GM04503 (cell line): ENCODE results near the gene PPFIBP2.
A peak's percentile ranks its signal among the peaks of the same experiment; 100 is the strongest.

ENCODE experiments used
- DNase-seq: peaks from one replicate; pipeline ENCODE4 v3.0.0-alpha.2; 2012; ENCODE audit warnings: low read depth

Gene PPFIBP2

DNA sequence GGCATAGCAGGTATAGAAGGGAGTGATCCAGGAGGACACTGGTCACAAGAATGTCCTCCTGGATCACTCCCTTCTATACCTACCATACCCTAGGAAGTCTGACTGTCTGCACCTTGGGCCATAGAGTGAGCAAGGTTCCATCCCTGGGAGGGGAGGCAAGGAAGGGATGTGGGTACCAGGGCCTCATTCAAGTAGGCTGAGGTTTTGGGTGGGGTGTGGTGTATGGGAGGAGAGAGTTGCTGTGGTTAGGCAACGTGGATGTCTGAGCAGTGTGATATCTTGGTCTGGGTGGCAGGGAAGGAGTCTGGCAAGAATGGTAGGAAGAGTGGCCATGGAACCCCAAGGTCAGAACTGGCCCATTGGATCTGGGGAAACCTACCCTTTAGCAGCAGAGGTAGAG lies 13.2 kb downstream of the PPFIBP2 start:
- DNase-seq = no peak

DNA sequence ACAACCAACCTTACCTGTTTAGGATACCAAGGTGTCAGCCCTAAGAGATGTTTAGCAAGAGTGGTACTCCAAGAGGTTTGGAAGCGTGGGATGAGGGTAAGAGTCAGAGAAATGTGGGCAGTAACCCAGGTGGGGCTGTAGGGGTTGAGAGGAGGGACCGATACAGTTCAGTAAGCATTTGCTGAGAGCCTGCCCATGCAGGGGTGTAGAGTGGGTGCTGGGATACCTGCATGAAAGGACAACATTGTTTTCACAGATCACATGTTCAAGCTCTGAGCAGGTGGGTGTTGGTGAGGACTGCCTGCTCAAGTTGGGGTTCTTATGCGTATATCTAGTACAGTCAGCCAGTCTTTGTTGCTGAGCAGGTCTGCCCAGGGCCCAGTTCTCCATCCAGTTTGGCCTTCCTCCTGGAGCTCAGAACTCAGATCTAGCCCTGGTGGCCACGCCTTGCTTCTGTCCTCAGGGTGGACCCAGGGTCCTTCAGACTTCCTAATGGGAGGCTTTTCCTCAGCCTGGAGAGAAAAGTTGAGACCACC lies 14.8 kb downstream of the PPFIBP2 start:
- no peak for DNase-seq

DNA sequence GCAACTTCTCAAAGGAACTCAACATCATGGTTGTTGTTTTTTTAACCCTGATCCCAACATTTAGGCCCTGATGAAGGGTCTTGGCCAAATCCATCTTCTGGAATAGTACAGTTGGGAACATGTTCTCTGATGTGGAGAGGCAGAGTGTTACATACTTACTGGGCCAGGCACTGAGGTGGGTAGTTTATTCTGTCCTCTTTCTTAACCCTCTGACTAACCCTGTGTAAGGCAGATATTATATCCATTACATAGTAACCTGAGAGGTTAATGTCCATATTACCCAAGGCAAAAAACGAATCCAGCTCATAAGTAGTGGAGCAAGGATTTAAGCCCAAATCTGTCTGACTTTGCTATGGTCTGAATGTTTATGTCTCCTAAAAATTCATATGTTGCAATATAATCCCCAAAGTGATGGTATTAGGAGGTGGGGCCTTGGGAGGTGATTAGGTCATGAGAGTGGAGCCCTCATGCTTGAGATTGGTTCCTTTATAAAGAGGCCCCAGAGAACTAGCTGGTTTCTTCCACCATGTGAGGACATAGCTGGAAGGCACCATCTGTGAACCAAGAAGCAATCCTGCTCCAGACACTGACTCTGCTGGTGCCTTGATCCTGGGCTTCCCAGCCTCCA lies 16.3 kb downstream of the PPFIBP2 start:
- DNase-seq = no peak

DNA sequence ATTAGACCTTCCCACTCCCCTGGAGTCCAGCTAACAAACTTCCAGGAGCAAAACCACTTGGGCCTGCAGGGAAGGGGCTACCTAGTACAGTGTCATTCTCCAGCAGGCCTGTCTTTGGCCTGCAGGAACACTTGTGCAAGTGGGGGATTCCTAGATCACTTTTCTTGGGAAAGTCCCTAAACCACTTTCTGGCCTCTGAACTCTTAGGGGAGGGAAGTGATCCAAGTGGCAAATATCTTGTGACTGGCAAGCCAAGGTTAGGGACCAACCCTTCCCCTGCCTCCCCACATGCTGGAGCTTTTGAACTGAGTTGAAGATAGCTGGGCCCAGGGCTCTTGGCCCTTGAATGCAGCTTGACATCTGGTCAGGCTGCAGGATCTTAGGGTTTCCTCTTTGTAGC lies 17.2 kb downstream of the PPFIBP2 start:
- DNase-seq = no peak

DNA sequence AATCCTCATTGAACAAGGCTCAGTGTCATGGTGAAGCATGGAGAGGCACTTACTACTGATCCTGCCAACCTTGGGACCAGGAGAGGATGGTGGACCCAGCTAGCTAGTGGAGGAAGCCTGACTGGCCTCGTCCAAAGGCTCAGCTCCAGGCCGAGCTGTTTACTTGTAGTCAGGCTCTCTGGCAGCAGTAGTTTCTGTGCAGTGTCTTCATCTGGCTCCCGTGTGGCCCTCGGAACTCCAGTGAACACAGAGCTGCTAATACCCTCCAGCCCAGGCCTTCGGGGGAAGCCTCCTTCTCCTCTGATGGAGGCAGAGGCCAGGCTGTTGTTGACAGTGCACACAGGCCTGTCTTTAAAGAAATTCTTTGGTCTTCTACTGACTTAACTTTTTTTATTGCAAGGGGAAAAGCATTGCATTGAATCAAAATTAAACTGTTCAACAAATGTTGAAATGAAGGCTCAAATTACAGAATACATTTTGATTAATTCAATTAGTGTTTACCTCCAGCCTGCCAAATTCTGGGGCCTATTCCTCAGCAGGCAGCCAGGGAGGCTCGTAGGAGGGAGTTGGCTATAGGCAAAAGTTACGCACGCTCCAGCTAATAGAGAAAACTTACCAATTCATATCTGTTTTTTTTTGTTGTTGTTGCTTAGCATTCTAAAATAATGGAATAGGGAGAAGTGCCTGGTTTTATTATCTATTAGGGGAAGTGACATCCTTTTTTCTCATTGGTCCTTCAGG lies 18.8 kb downstream of the PPFIBP2 start:
- DNase-seq = no peak

DNA sequence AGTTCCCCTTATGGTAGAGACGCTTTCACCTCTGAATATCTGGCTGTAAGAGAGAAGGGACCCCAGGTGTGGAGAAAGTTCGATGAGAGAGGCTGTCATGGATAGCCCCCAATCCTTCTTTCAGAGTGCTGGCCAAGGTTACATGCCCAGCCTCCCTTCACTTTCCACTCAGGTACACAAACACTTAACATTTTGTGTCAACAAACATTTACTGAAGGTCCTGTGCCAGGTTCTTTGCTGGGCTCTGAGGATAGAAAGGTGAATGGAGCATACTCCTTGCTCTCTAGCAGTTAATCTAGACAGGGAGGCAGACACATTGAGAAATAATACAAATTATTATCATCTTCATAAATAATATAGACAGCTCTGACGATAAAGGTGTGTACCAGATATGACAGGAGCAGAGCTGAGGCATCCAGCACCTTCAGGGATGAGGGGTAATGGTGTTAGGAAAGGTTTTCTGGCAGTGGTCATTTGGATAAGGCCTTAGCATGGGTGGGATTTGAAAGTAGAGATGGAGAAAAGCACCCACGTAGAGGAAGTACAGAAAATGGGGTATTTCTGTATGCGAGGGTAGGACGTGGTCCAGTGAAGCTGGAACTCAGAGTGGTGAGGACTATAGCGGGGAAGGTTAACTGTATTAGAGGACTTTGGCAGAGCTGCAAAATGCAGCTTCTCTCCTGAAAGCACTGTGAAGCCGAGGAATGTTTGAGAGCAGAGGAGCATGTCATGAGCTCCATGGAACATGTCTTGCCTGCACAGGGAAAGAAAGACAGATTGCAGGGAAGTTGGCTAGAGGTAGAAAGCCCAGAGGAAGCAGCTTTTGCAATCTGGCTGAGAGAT lies 19.6 kb downstream of the PPFIBP2 start:
- no peak for DNase-seq

DNA sequence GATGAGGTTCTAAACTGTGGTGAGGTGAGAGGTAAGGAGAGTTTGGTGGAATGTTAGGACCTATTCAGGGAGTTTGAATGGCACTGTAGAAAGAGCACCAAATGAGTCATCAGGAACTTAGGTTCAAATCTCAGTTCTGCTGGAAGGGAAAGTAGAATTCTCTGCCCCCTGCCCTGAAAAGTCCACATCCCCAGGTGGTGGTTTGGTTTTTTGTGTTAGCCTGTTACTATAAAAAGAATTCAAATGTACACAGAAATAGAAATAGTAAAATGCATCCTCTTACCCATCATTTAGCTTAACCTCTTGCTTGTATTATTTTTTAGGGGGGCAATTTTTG lies 20.2 kb downstream of the PPFIBP2 start:
- DNase-seq = no peak

DNA sequence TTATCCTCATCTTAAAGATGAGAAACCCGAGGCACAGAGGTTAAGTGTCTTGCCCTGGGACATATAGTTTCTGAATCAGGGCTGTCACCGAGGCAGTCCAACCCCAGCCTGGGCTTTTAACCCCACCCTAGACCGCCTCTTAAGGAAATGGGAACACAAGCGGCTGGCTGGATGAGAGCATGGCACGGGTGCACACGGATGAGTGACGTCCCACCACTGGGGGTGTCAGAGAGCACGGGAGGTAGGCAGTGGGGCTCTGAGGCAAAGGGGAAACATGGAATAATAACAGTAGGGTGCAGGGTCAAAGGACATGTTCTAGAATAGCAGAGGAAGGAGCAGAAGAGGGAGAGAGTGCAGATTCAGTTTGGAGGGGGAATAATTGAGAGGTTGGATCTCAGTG lies 22.3 kb downstream of the PPFIBP2 start:
- DNase-seq = no peak

DNA sequence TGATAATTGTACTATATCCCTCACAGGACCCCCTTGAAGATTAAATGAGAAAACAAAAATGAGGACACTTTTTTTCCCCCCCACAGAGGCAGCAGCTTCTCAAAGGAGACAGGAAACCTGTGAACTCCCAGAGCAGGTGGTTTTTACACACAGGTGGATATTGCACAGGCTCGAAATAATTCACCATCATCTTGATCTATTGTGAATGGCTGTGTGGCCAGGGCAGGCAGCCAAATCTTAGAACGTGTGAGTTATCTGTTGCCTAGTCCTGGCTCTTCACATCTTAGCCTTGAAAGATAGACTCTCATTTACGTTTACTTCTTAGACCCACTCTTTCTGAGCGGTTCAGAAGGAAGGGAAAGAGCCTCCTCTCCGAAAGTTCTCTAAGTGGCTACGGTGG lies 23.5 kb downstream of the PPFIBP2 start:
- no peak for DNase-seq

DNA sequence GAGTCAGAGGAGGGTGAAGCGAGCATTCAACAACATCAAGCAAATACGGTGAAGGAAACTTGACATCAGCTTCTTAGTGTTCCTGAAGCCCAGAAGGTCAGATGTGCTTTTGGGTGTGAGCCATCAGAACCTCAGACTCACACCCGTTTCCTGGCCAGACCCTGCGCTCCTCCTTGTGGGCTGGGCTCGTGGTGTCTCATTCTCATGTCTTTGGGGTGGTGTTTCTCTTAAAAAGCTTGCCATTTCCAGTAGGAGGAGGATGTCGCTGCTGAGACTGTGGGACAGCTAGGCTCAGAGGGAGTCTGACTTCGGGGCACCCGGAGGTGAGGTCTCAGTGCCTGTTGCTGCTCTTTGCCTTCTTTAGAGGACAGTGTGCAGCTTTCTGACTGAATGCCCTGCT lies 24.2 kb downstream of the PPFIBP2 start:
- DNase-seq = no peak

DNA sequence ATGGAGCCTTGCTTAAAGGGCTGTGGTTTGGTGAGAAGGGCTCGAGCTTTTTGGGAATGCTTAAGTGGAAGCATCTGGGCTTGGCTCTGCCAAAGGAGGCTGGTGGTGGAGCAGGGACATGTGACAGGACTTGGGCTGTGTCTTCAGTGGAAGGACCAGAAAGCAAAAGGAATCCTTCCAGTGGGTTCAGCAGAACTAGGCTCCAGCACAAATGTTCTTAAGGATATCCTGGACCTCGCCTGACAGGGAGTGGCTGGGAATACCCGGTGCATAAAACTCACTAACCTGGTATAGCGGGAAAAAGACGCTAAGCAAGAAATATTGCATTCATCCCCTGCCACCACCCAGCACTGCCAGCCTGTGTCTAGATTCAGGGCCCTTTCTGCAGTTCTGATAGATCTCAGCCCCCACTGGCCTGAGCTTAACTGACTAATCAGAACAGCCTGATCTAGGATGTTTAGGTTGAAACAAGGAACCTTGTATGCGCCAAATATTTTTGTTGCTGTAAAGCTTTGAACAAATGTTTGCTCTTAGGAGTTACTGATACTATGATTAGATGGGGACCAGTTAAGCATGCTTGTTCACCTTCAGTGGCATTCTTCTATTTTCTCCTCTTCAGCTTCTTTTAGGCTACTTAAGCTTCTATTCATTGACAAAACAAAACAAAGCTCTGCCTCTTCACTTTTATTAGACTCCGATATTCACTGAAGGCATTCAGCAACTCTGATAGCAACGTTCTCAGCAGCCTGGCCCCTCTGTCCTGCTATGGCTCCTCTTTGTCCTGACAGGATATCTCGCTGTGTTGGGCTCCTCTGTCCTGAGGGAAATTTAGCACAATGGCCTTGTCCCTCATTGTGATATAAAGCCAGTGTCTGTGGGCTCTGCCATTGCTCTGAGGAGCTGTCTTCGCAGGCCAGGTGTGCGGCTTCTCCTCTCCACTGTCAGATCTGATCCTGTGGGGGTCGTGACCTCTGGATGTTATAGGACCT lies 25.0 kb downstream of the PPFIBP2 start:
- no peak for DNase-seq

DNA sequence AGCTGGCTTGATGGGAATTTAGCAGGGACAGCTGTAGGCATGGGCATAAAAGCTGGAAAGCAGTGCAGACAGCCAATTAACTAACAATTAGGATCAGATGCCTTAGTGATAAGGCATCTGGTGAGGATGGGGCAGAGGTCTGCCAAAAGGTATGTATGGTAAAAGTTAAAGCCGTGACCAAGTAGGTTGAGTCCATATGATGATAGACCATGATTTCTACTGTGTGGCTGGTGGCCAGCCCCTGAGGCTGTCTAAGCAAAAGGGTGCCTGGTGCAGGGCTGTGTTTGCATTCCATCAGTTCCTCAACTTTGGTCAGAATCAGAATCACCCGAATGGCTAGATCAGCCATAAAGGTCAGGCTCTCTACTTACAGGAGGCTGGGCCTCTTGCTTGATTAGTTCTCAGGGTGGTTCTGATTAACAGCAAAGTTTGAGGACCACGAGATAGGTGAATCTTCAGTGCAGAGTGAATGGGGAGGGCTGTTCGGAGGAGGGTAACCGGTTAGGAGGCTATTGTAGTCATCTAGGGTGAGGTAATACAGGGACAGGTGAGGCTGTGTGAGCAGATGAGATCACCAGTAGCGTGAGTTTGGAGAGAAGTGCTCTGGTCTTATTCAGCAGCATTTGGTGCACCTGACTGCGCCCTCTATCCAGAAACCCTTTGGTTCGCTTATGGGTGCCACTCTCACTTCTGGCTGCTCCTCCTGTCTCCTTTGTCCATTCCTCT lies 27.2 kb downstream of the PPFIBP2 start:
- no peak for DNase-seq

DNA sequence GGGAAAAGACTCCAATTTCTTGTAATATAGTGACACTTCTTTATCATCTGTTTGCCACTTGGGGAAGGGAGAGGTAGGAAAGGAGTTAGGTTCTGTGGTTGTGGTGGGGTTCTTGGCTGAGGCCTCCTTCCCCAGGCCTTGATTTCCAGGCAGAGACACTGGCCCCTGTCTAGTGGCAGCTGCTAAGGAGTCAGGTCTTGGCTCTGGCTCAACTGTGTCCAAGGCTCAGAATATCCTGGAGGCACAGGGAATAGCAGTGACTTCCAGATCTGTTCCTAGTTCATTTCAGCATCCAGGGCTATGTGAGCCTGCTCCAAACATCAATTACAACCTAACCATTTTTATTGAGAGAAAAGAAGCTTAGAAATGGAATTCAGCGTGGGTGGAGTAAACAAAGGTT lies 29.5 kb downstream of the PPFIBP2 start:
- DNase-seq = no peak

DNA sequence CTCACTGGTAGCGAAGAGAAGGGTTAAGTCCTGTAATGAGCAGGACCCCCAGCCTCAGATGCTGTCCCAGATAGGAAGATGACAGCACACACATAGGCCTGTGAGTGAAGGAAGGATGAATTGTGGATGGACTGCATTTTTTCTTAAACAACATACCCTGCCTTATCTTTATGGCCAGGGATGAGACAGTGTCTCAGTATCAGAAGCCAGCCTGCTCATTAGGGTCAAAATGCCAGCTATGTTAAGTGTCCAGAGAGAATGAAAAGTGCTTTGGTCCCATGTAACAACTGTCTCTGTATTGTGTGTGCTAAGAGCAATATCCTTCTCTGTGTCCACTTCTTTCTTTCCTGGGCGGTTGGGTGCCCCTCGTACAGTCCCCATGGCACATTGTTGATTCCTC lies 30.2 kb downstream of the PPFIBP2 start:
- DNase-seq = no peak

DNA sequence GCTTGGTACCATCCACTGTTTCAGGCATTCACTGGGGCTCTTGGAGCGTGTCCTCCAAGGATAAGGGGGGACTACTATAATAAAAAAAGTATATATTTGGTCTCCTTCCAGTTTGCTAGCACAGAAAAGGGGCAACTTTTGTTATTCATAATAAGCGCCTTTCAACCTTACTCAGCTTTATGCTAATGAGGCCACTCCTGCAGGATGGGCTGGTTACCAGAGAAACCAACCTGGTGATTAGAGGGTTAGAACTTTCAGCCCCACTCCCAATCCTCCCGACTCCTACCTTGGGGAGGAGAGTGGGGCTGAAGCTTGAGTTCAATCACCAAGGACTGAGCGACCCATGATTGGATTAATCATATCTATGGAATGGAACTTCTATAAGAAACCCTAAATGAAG lies 31.8 kb downstream of the PPFIBP2 start:
- no peak for DNase-seq

DNA sequence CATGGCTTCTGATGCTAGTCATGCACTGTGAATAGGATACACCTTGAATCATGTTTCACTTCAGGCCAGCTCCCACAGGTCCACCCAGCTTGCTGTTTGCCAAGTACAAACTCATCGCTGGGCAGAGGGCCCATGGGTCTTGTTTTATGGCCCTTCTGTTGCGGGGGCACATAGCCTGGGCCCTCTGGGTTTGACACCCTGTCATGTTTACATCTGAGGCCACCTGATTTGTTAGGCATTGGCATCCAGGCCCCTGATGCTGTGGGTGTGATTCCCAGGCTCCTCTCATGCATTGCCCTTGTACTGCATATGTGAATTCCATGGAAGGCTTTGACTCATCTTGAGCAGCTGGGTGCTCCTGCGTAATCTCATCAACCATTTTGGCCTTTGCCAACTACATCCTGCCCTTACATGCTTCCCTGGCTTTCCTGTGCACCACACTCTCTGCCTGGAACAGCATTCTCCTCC lies 32.6 kb downstream of the PPFIBP2 start:
- DNase-seq = no peak

DNA sequence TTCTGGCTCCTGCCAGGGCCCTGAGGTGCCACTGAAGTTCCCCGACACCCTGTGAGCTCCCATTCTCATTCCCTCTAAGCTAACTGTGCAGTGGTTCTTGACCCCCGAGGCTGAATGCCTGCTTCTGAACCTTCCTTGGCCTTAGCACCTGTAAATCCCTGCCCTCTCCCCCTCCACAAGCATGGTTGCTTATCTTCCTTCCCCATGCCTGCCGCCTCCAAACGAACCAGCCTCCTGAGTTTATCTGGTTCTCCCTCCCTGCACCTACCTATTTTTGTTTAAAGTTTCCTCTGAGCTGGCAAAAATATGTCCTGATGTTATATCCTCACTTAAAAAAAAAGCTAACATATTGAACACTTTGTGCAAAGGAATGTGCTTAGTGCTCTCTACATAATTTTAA lies 33.9 kb downstream of the PPFIBP2 start:
- no peak for DNase-seq

DNA sequence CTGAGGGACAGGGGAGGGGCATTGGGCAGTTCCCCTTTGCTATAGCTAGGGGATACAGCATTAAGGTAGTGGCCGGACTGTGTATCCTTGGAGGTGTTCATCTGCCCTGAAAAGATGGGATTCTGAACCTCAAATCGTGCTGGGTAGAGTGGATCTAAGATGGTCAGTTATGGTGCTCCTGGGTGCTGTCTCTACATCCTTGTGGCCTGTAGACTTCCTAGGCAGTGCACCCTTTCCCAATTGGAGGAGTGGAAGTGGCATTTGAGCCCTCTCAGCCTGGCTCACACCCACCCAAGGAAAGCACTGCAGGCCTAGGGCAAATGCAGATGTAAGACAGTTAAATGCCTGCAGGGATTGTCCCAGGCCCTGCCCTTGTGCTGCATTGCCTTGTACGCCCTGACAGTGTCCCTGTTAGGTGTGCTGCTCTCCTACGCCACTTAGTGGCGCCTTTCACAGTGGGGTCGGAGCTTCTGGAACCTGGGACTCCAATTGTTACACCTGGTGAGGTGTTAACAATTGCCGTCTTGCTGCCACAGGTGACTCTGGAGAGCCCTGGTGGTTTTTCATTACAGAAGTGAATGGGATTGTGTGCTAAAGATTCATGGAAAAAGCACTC lies 35.0 kb downstream of the PPFIBP2 start:
- DNase-seq = no peak

DNA sequence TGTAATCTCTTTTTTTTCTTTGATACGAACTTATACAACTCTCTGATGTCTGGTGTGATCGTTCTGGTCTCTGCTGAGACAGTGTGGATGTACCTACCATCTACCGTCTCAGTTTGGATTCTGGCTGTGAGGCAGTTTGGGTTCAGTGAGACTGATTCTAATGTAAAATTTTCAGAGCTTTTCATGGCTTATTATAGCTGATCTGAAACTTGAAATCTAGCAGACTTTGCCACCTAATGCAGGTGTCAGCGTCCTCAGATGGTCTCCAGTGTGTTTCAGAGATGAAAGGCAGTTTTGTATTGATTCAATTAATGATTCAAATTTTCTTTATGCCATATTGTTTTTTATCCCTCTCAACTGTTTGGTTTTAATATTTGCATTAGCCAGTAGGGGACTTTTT lies 35.9 kb downstream of the PPFIBP2 start:
- DNase-seq = no peak

DNA sequence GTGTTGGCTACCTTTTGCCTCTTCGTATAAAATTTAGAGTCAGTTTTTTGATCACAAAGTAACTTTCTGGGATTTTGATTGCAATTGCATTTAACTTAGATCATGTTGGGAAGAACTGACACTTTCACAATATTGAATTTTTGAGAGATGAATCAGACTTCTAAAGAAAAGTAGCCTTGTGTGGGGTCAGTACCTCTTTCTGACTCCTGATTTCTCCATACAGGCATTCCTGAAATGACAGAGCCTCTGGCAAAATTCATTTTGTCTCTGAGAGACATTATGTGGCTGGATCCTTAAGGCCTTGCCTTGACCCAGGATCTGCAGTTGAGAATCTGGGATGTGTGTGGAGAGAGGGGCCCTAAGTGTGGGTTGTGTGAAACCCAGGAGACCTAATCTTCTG lies 37.8 kb downstream of the PPFIBP2 start:
- DNase-seq = peak; percentile 70

DNA sequence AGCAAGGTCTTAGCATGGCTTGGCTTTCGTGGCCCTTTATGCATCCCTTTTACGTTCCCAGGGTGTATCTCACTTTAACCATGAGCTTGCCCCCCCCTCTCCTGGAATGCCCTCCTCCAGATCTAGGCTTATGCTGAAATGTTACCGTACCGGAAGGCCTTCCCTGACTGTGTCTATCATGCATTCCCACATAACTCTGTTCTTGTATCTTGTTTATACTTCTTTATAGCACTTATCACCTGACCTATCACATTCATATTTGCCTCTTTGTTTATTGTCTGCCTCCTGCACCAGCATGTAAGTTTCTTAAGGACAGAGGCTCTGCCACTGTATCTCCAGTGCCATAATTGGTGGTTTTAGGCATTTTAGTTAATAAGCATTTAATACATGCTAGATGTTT lies 38.9 kb downstream of the PPFIBP2 start:
- no peak for DNase-seq
